ENCODE measurements around the gene CDK2AP2.
"Not testable (repeated sequence)": the region's sequence is repeated elsewhere in the genome, so short reads cannot be mapped to it uniquely, and the experiment has no call there.

Gene CDK2AP2

GRCh38 chr11:67486481-67487195 is 21.3 kb downstream of the CDK2AP2 start:
- H3K27ac ChIP-seq, result peak overlapping the region; percentile 34
- no peak for TF ChIP-seq CTCF (conservative IDR thresholded peaks at IDR 0.05; ENCODE audit: low read depth)

GRCh38 chr11:67485873-67486361 is 22.0 kb downstream of the CDK2AP2 start:
- H3K27ac ChIP-seq, result peak overlapping the region; percentile 34
- CTCF ChIA-PET; DNase-seq (ENCODE audit: low spot score): not testable (repeated sequence)
- POLR2A ChIA-PET (ENCODE audit: low non-redundant PET), result interaction anchor here (0.7 kb wide), 1 partner anchor 137 kb away, joined by 7 read pairs; no protein-coding TSS in a partner anchor

More at GRCh38 chr11:67486481-67487195, 21.3 kb downstream of the CDK2AP2 start:
- POLR2A ChIA-PET (ENCODE audit: low non-redundant PET), result no interaction called here
- DNase-seq (ENCODE audit: low spot score), result no peak
- CTCF ChIA-PET, result no interaction called here

- peak overlapping the region; percentile 34 for H3K27ac ChIP-seq
- ChIA-PET CTCF (no interaction called here), POLR2A (ENCODE audit: low non-redundant PET) (no interaction called here)
- no peak for DNase-seq (ENCODE audit: low spot score)
- no peak for TF ChIP-seq CTCF (conservative IDR thresholded peaks at IDR 0.05; ENCODE audit: low read depth)
Measured at GRCh38 chr11:67484847-67485311, 23.1 kb downstream of the CDK2AP2 start.

GRCh38 chr11:67483831-67484665 is 23.9 kb downstream of the CDK2AP2 start:
- DNase-seq (ENCODE audit: low spot score), result no peak
- no peak for TF ChIP-seq CTCF (conservative IDR thresholded peaks at IDR 0.05; ENCODE audit: low read depth)
- H3K27ac ChIP-seq, result peak overlapping the region; percentile 81
- ChIA-PET CTCF (no interaction called here), POLR2A (ENCODE audit: low non-redundant PET) (no interaction called here)

GRCh38 chr11:67482827-67483798 is 24.8 kb downstream of the CDK2AP2 start, which contains the start of gene AIP:
Gene AIP, plus strand, starts transcription at chr11:67483026. Its CDS starts 133 bp downstream, at chr11:67483159.
- no peak for TF ChIP-seq CTCF (conservative IDR thresholded peaks at IDR 0.05; ENCODE audit: low read depth)
- ChIA-PET POLR2A (ENCODE audit: low non-redundant PET) (interaction anchor here (1.0 kb wide), 1 partner anchor 14 kb away, joined by 5 read pairs; the partner anchor contains the start of gene TMEM134), CTCF (no interaction called here)
- peak; percentile 98 for DNase-seq (ENCODE audit: low spot score)
- H3K27ac ChIP-seq, result peak within 1 kb of the TSS; percentile 81

- DNase-seq (ENCODE audit: low spot score), result peak; percentile 14
- H3K27ac ChIP-seq, result peak overlapping the region; percentile 81
- ChIA-PET POLR2A (ENCODE audit: low non-redundant PET) (interaction anchor here (1.0 kb wide), 1 partner anchor 14 kb away, joined by 5 read pairs; the partner anchor contains the start of gene TMEM134), CTCF (no interaction called here)
- TF ChIP-seq CTCF (conservative IDR thresholded peaks at IDR 0.05; ENCODE audit: low read depth), result no peak
Measured at GRCh38 chr11:67482275-67482826, 25.6 kb downstream of the CDK2AP2 start.

GRCh38 chr11:67477344-67478050 is 30.5 kb downstream of the CDK2AP2 start:
- DNase-seq (ENCODE audit: low spot score); H3K27ac ChIP-seq; POLR2A ChIA-PET (ENCODE audit: low non-redundant PET): not testable (repeated sequence)
- CTCF ChIA-PET, result interaction anchor here (0.6 kb wide), 3 partner anchors 12 to 76 kb away, joined by 3 to 4 read pairs (median 3); partner anchors contain the start of gene PPP1CA

- CTCF ChIA-PET, result interaction anchor here (0.6 kb wide), 2 partner anchors 11 to 75 kb away, joined by 3 read pairs; partner anchors contain the start of gene PPP1CA
- POLR2A ChIA-PET (ENCODE audit: low non-redundant PET); H3K27ac ChIP-seq: not testable (repeated sequence)
Measured at GRCh38 chr11:67476692-67477091, 31.3 kb downstream of the CDK2AP2 start.

More at GRCh38 chr11:67476692-67477091, 31.3 kb downstream of the CDK2AP2 start:
- not testable (repeated sequence) for DNase-seq (ENCODE audit: low spot score)
